T-helper 1 cell treated with Interleukin-12 subunit alpha and Interleukin-12 subunit beta and Interleukin-4 antibody, amounts not matched to agents 30 μg/mL and 1 μg/mL, for 36 hours (primary cell): ENCODE results near the gene TTYH1.
A peak's percentile ranks its signal among the peaks of the same experiment; 100 is the strongest.

ENCODE experiments used
- H3K27ac Mint-ChIP-seq: one replicate; pipeline ENCODE4 v1.8.0; 2021; ENCODE audit warnings: mild to moderate bottlenecking, mixed read lengths
- H3K27me3 Mint-ChIP-seq: one replicate; pipeline ENCODE4 v1.8.0; 2021; ENCODE audit warnings: low read depth, mixed read lengths
- H3K36me3 Mint-ChIP-seq: one replicate; pipeline ENCODE4 v1.8.0; 2021; ENCODE audit warnings: low read depth, mixed read lengths
- H3K4me1 Mint-ChIP-seq: one replicate; pipeline ENCODE4 v1.8.0; 2021; ENCODE audit warnings: low read depth, mixed read lengths
- H3K4me3 Mint-ChIP-seq: one replicate; pipeline ENCODE4 v1.8.0; 2021; ENCODE audit warnings: mild to moderate bottlenecking, moderate library complexity, mixed read lengths
- H3K9me3 Mint-ChIP-seq: one replicate; pipeline ENCODE4 v1.8.0; 2021; ENCODE audit warnings: mixed read lengths

TTYH1 gene

DNA sequence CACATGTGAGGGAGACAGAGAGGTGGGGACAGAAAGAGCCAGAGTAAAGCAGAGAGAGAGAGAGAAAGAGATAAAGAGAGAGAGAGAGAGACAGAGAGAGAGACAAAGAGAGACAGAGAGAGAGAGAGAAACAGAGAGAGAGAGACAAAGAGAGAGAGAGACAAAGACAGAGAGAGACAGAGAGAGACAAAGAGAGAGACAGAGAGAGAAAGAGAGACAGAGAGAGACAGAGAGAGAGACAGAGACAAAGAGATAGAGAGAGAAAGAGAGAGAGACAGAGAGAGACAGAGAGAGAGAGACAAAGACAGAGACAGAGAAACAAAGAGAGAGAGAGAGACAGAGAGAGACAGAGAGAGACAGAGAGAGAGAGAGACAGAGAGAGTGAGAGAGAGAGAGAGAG lies 4.2 kb upstream of the TTYH1 start:
- H3K27me3 Mint-ChIP-seq = peaks cover 36% of the 10 kb centered on the region
- peaks cover 2% of the 10 kb centered on the region for H3K4me1 Mint-ChIP-seq
- peaks cover 24% of the 10 kb centered on the region for H3K9me3 Mint-ChIP-seq
- H3K27ac Mint-ChIP-seq = no peak overlapping the region
- H3K36me3 Mint-ChIP-seq = peaks cover 5% of the 10 kb centered on the region
- no peak overlapping the region for H3K4me3 Mint-ChIP-seq

DNA sequence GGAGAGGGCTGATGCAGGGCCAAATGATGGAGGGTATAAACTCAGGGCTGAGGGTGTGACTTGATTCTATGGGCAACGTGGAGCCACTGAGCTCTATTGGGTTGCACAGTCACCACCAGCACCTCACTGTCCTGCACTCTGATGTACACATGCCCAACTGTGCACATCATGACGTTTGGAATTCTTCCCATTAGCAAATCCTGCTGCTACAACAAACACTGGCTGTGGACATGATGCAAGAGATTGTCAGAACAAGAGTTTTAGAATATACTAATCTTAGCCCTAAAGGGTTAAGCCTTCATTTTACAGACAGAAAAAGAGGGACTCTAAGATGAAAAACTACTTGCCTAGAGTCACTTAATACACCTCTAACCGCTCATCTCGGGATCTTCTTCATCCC lies 2.4 kb upstream of the TTYH1 start:
- Mint-ChIP-seq H3K4me3 (no peak overlapping the region), H3K9me3 (peaks cover 18% of the 10 kb centered on the region), H3K27me3 (peaks cover 44% of the 10 kb centered on the region), H3K27ac (no peak overlapping the region), H3K36me3 (peaks cover 8% of the 10 kb centered on the region), H3K4me1 (peaks cover 12% of the 10 kb centered on the region)

- H3K4me3 Mint-ChIP-seq = no peak overlapping the region
- H3K27ac Mint-ChIP-seq = peak overlapping the region; percentile 37
- H3K27me3 Mint-ChIP-seq = peaks cover 49% of the 10 kb centered on the region
- peaks cover 5% of the 10 kb centered on the region for H3K36me3 Mint-ChIP-seq
- peaks cover 13% of the 10 kb centered on the region for H3K9me3 Mint-ChIP-seq
- H3K4me1 Mint-ChIP-seq = peaks cover 17% of the 10 kb centered on the region
Measured at GRCh38 chr19:54414156-54414555, 1.1 kb upstream of the TTYH1 start.

DNA sequence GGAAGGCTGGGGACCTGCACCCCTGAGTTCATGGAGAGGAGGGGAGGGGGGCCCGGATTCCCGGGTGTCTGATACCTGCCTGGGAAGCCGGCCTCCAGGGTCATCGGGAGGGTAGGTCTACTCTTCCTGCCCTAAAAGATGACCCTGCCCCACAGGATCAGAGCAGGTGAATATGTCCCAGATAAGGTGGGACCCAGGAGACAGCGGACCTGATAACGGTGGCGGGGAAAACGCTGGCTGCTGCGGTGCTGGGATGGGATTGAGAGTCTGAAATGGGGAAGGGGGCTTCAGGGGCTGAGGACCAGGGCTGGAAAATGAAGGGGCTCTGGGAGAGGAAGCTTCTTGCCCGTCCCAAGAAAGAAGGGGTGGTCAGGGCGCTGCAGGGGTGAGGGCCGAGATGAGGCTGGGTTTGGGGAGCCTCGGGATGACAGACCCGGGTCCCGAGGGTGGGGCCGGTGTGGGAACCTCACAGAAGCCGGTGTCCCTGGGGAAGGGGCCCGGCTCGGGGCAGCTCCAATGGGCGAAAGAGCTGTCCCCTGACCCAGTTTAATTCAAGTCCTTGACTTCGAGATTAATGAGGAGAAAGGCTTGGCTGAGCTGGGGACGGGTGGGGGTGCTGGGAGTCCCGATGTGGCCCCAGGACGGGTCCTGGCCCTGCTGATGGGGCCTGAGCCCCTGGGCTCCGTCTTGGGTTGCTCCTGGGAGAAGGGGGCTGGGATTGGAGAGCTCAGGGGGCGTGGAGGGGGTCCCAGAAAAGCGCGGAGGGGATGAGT lies 823 bp downstream of the TTYH1 start:
- Mint-ChIP-seq H3K27ac (peak overlapping the region; percentile 33), H3K4me1 (peaks cover 17% of the 10 kb centered on the region)

GRCh38 chr19:54416695-54417491 lies 1.6 kb downstream of the TTYH1 start:
- Mint-ChIP-seq H3K27ac (no peak overlapping the region), H3K27me3 (peaks cover 41% of the 10 kb centered on the region), H3K4me3 (no peak overlapping the region), H3K9me3 (peaks cover 11% of the 10 kb centered on the region), H3K36me3 (peaks cover 5% of the 10 kb centered on the region), H3K4me1 (peaks cover 17% of the 10 kb centered on the region)

More for the DNA sequence above, 823 bp downstream of the TTYH1 start:
- H3K9me3 Mint-ChIP-seq = peaks cover 11% of the 10 kb centered on the region
- H3K36me3 Mint-ChIP-seq = peaks cover 5% of the 10 kb centered on the region
- no peak overlapping the region for H3K4me3 Mint-ChIP-seq
- peaks cover 43% of the 10 kb centered on the region for H3K27me3 Mint-ChIP-seq

- Mint-ChIP-seq H3K4me3 (peak overlapping the region; percentile 68), H3K27me3 (peaks cover 35% of the 10 kb centered on the region), H3K9me3 (peaks cover 9% of the 10 kb centered on the region), H3K27ac (peak overlapping the region; percentile 77), H3K36me3 (peaks cover 5% of the 10 kb centered on the region), H3K4me1 (peaks cover 17% of the 10 kb centered on the region)
Measured at GRCh38 chr19:54418030-54418929, 3.0 kb downstream of the TTYH1 start.

- peak overlapping the region; percentile 13 for H3K27ac Mint-ChIP-seq
- peaks cover 17% of the 10 kb centered on the region for H3K4me1 Mint-ChIP-seq
- peaks cover 3% of the 10 kb centered on the region for H3K36me3 Mint-ChIP-seq
- peaks cover 34% of the 10 kb centered on the region for H3K27me3 Mint-ChIP-seq
- peaks cover 2% of the 10 kb centered on the region for H3K9me3 Mint-ChIP-seq
- H3K4me3 Mint-ChIP-seq = no peak overlapping the region
Measured at GRCh38 chr19:54418930-54419800, 3.9 kb downstream of the TTYH1 start.

- peaks cover 2% of the 10 kb centered on the region for H3K36me3 Mint-ChIP-seq
- no peak overlapping the region for H3K27ac Mint-ChIP-seq
- H3K4me3 Mint-ChIP-seq = no peak overlapping the region
- H3K4me1 Mint-ChIP-seq = peaks cover 17% of the 10 kb centered on the region
- no peaks in the 10 kb centered on the region for H3K9me3 Mint-ChIP-seq
- H3K27me3 Mint-ChIP-seq = peaks cover 25% of the 10 kb centered on the region
Measured at GRCh38 chr19:54420068-54420382, 4.8 kb downstream of the TTYH1 start.

DNA sequence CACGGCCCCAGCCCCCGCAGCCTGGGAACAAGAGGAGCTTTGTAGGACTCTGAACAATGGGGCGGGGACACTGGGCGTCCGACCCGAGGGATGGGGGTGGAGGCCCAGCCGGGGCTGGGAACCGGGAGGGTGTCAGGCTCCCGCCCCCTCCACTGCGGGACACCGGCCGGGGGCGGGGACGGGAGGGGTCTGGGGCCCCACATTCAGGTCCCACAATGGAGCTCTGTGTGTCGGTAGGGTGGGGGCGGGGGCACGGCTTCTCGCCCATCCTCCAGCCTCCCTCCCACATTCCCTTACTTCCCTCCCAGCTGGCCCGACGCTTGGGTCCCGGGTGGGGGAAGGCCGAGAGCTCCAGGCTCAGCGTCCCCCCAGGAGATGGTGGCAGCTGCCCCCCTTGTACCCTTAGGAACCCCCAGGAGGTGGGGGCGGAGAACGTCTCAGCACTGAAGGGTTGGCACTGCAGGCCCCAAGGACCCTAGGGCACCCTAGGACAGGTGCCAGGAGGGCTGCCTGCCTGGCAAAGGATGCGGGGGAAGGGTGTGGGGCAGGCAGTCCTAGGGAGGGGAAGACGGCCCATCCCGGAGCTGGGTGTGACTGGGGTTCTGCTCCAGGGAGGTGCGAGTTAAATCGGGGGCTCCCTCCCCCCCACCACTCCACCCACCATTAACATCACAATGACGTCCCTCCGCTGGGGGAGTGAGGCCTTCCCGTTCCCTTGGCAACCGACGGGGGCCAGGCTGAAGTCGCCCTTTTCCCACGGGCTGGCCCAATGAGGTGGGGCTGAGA lies 5.3 kb downstream of the TTYH1 start:
- Mint-ChIP-seq H3K27me3 (peaks cover 25% of the 10 kb centered on the region), H3K4me1 (peaks cover 17% of the 10 kb centered on the region), H3K27ac (no peak overlapping the region), H3K36me3 (peaks cover 2% of the 10 kb centered on the region), H3K4me3 (no peak overlapping the region), H3K9me3 (no peaks in the 10 kb centered on the region)

DNA sequence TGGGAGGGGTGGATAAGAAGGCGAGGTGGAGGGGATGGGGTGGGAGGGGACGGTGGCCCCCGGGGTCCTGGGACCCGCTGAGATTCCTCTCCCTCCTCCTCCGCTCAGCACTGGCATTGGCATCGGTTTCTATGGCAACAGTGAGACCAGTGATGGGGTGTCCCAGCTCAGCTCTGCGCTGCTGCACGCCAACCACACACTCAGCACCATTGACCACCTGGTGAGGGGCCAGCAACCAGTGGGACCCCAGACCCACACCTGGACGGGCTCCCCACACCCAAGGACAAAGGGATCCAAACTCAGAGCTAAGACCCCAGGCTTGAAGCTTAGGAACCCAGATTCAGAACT lies 5.9 kb downstream of the TTYH1 start:
- Mint-ChIP-seq H3K4me3 (no peak overlapping the region), H3K4me1 (peaks cover 14% of the 10 kb centered on the region), H3K36me3 (peaks cover 2% of the 10 kb centered on the region), H3K27ac (no peak overlapping the region), H3K9me3 (no peaks in the 10 kb centered on the region), H3K27me3 (peaks cover 20% of the 10 kb centered on the region)

DNA sequence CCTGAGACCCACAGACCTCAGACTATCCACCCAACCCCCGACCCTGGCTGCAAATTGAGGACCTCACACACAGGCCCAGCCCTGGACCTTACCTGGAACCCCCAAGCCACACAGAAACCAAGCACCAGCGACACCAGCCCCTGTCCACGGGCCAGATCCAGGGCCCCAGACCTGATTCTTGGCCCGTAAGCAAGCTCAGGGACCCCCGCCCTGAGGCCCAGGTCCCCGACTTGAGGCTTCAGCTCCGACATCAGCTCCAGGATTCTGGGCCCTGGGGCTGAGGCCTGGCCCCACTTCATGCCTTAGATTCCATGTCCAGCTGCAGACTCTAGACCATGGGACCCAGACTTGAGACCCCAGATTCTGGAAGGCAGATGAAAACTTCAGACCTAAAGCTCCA lies 6.3 kb downstream of the TTYH1 start:
- Mint-ChIP-seq H3K4me3 (no peak overlapping the region), H3K9me3 (no peaks in the 10 kb centered on the region), H3K27ac (no peak overlapping the region), H3K27me3 (peaks cover 20% of the 10 kb centered on the region), H3K36me3 (peaks cover 2% of the 10 kb centered on the region), H3K4me1 (peaks cover 14% of the 10 kb centered on the region)

GRCh38 chr19:54422136-54422535 lies 6.9 kb downstream of the TTYH1 start:
- H3K4me3 Mint-ChIP-seq = no peak overlapping the region
- peaks cover 12% of the 10 kb centered on the region for H3K4me1 Mint-ChIP-seq
- H3K27ac Mint-ChIP-seq = no peak overlapping the region
- H3K27me3 Mint-ChIP-seq = peaks cover 18% of the 10 kb centered on the region
- H3K9me3 Mint-ChIP-seq = no peaks in the 10 kb centered on the region
- peaks cover 2% of the 10 kb centered on the region for H3K36me3 Mint-ChIP-seq

DNA sequence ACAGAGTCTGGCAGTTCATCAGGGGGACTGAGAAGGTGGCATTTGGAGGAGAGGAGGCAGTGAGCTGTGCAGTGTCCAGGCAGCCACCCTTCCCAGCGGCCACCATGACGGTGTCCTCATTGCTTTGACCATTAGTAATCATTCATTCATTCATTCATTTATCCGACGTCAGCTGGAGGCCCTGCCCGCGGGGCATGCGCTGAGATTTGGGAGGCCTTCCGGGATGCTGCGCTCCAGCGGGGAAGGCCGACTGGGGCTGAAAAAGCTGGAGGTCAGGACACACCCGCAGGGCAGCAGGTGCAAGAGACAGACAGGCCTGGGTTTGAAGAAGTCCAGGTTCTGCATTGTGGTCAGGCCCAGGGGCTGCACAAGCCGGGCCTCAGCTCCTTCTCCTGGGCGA lies 8.9 kb downstream of the TTYH1 start:
- Mint-ChIP-seq H3K9me3 (no peaks in the 10 kb centered on the region), H3K27ac (no peak overlapping the region), H3K36me3 (no peaks in the 10 kb centered on the region), H3K4me1 (no peaks in the 10 kb centered on the region), H3K4me3 (no peak overlapping the region), H3K27me3 (peaks cover 6% of the 10 kb centered on the region)
